Measurements from ENCODE around the gene TBR1. TPM values are rescaled to one million over a fixed set of nuclear protein-coding genes. Genes with fewer than 3 reads are reported as not detected.

Gene TBR1
- total and polyA plus RNA-seq, 10 of the 15 experiments (the other 5 are each of a cell fraction or from before 2014, with no cell fraction given), result 0.01 TPM; not detected in 9

- no peaks in the 10 kb centered on the region for H3K79me2 ChIP-seq (ENCODE audit: control insufficient read depth, insufficient read depth, low read length)
- ChIA-PET CTCF (interaction anchor here (1.7 kb wide), 1 partner anchor 9 kb away, joined by 4 read pairs; no protein-coding TSS in a partner anchor), SMC1A (ENCODE audit: uncharacterized antibody, unreplicated experiment) (interaction anchor here (1.2 to 2.2 kb wide), 4 partner anchors 11 to 17 kb away, joined by 3 to 13 read pairs (median 4); no protein-coding TSS in a partner anchor), RAD21 (ENCODE audit: unreplicated experiment) (no interaction called here), POLR2A (interaction anchor here (1.0 to 1.1 kb wide), 2 partner anchors 12 kb away, joined by 3 to 4 read pairs; no protein-coding TSS in a partner anchor)
- no peaks in the 10 kb centered on the region for H3K9me3 ChIP-seq (replicated peaks; ENCODE audit: control insufficient read depth, insufficient read depth, low read length)
- H3K27ac ChIP-seq (ENCODE audit: control insufficient read depth, insufficient read depth), result no peak overlapping the region
- BruUV-seq (replicated peaks), result no TSS peak
- no peak overlapping the region for H3K4me3 ChIP-seq
- H3K27me3 ChIP-seq (replicated peaks in 1 of 2; ENCODE audit: control insufficient read depth in 2 of 2, insufficient read depth in 2 of 2, low read length in 1 of 2), result no peaks in the 10 kb centered on the region
- H2AFZ ChIP-seq (ENCODE audit: control insufficient read depth, low read depth, low read length), result no peak overlapping the region
- no peaks in the 10 kb centered on the region for H3K4me1 ChIP-seq (ENCODE audit: control insufficient read depth, insufficient read depth, low read length)
- no peak for DNase-seq (ENCODE audit: low read depth, low spot score)
- H4K20me1 ChIP-seq (ENCODE audit: control insufficient read depth, insufficient read depth), result no peaks in the 10 kb centered on the region
- intact Hi-C loops (cut with micrococcal nuclease; ENCODE audit: unreplicated experiment), result no loop called here
- 98% methylated on average over 3 of the region's 3 CpGs for WGBS (ENCODE audit: insufficient coverage, insufficient replicate concordance, low lambda C conversion rate, missing lambda C conversion rate)
- no peak for ATAC-seq
- H3K9ac ChIP-seq (ENCODE audit: control insufficient read depth, insufficient read depth, low read length), result no peak overlapping the region
- H3K36me3 ChIP-seq (ENCODE audit: control insufficient read depth in 2 of 2, insufficient read depth in 2 of 2, low read length in 1 of 2), result peaks cover 0 to 9% of the 10 kb centered on the region in 2 experiments; a peak in 1 of 4 replicates
- FAIRE-seq, result no peak
- TF ChIP-seq SUPT20H (IDR thresholded peaks at IDR 0.05; ENCODE audit: borderline replicate concordance, control insufficient read depth, low read depth, low read length), result no peak
- TF ChIP-seq FOXM1 (IDR thresholded peaks at IDR 0.05; ENCODE audit: low read depth, low read length), result no peak
- no peak for TF ChIP-seq RBBP5 (conservative IDR thresholded peaks at IDR 0.05)
- TF ChIP-seq USF2 (IDR thresholded peaks at IDR 0.05; ENCODE audit: borderline replicate concordance, low read depth, low read length), result no peak
- TF ChIP-seq EZH2 (IDR thresholded peaks at IDR 0.05; ENCODE audit: borderline replicate concordance, control insufficient read depth, low read depth, low read length), result no peak
- TF ChIP-seq SUZ12 (IDR thresholded peaks at IDR 0.05; ENCODE audit: unreplicated experiment), result no peak
- TF ChIP-seq ELK1 (IDR thresholded peaks at IDR 0.05; ENCODE audit: low read depth, low read length), result no peak
- no peak for TF ChIP-seq BMI1 (IDR thresholded peaks at IDR 0.05; ENCODE audit: borderline replicate concordance)
- TF ChIP-seq BHLHE40 (IDR thresholded peaks at IDR 0.05; ENCODE audit: borderline replicate concordance in 1 of 2, low read depth in 2 of 2, low read length in 1 of 2), result no peak
- no peak for TF ChIP-seq SP1 (IDR thresholded peaks at IDR 0.05; ENCODE audit: low read depth, low read length)
- no peak for TF ChIP-seq MEF2A (IDR thresholded peaks at IDR 0.05; ENCODE audit: insufficient read depth, low read depth, low read length)
- no peak for TF ChIP-seq NFYA (IDR thresholded peaks at IDR 0.05; ENCODE audit: borderline replicate concordance, low read depth, low read length)
- TF ChIP-seq ZSCAN29 (IDR thresholded peaks at IDR 0.05), result no peak
- TF ChIP-seq HCFC1 (IDR thresholded peaks at IDR 0.05; ENCODE audit: low read length), result no peak
- no peak overlapping the region for H3K4me2 ChIP-seq (ENCODE audit: control insufficient read depth, insufficient read depth)
- in situ Hi-C loops (cut with MboI), result no loop called here
These were observed 45.1 kb upstream of the TBR1 start for GRCh38 chr2:161370981-161371380.

All from GM12878 (cell line).